HG03025 (cell line): ENCODE measurements around the gene LAMC3.

Experiments
- ATAC-seq: cut with Tn5 transposase; IDR thresholded peaks from one replicate; pipeline ENCODE4 v1.9.1; 2021; ENCODE audit warnings: mild to moderate bottlenecking, moderate library complexity; ENCODE audit not compliant: unreplicated experiment, low FRiP score

The LAMC3 gene

GRCh38 chr9:131037335-131038255 lies 28.6 kb downstream of the LAMC3 start:
- ATAC-seq = no peak

GRCh38 chr9:131038256-131039128 lies 29.5 kb downstream of the LAMC3 start:
- no peak for ATAC-seq

GRCh38 chr9:131039129-131039954 lies 30.4 kb downstream of the LAMC3 start:
- no peak for ATAC-seq

- ATAC-seq = no peak
These were observed 33.7 kb downstream of the LAMC3 start for GRCh38 chr9:131042666-131043065.

- no peak for ATAC-seq
These were observed 34.1 kb downstream of the LAMC3 start for GRCh38 chr9:131043087-131043486.

GRCh38 chr9:131043646-131044045 lies 34.7 kb downstream of the LAMC3 start:
- no peak for ATAC-seq

GRCh38 chr9:131045300-131046092 lies 36.5 kb downstream of the LAMC3 start:
- no peak for ATAC-seq

GRCh38 chr9:131046093-131046380 lies 37.1 kb downstream of the LAMC3 start:
- no peak for ATAC-seq

GRCh38 chr9:131046581-131047202 lies 37.7 kb downstream of the LAMC3 start:
- ATAC-seq = no peak

- no peak for ATAC-seq
These were observed 39.4 kb downstream of the LAMC3 start for GRCh38 chr9:131048332-131048731.

- ATAC-seq = no peak
These were observed 39.8 kb downstream of the LAMC3 start for GRCh38 chr9:131048820-131049219.

GRCh38 chr9:131049829-131050715 lies 41.1 kb downstream of the LAMC3 start:
- ATAC-seq = no peak

GRCh38 chr9:131050831-131051230 lies 41.9 kb downstream of the LAMC3 start:
- no peak for ATAC-seq

- no peak for ATAC-seq
These were observed 42.9 kb downstream of the LAMC3 start for GRCh38 chr9:131051592-131052517.

- ATAC-seq = no peak
These were observed 44.9 kb downstream of the LAMC3 start for GRCh38 chr9:131053896-131054295.

GRCh38 chr9:131056781-131057506 lies 48.0 kb downstream of the LAMC3 start:
- ATAC-seq = no peak
